HEK293 (cell line): ENCODE results near the gene KCNQ4.

Source experiments
- ATF2 ChIP-seq: fragments of 450-650 bp; formaldehyde crosslinking; IDR thresholded peaks from 2 replicates; pipeline ENCODE4 v1.5.1; 2016; ENCODE audit warnings: missing biosample characterization, missing genetic modification characterization, low read depth
- GLIS1 ChIP-seq: fragments of 450-650 bp; formaldehyde crosslinking; IDR thresholded peaks from 2 replicates; pipeline ENCODE4 v1.5.1; 2016; ENCODE audit warnings: missing biosample characterization, missing genetic modification characterization
- KLF9 ChIP-seq: fragments of 450-650 bp; formaldehyde crosslinking; IDR thresholded peaks from 2 replicates; pipeline ENCODE4 v1.5.1; 2016; ENCODE audit warnings: missing biosample characterization, missing genetic modification characterization, low read depth
- MEIS1 ChIP-seq: sonication (generic); formaldehyde crosslinking; IDR thresholded peaks from 2 replicates; pipeline ENCODE4 v1.8.1; 2022; ENCODE audit warnings: missing genetic modification reagents, mild to moderate bottlenecking, borderline replicate concordance
- YY1 ChIP-seq: fragments of 450-650 bp; formaldehyde crosslinking; IDR thresholded peaks from 2 replicates; pipeline ENCODE4 v1.5.1; 2018; ENCODE audit warnings: missing biosample characterization, missing genetic modification characterization
- ZBTB1 ChIP-seq: fragments of 450-650 bp; formaldehyde crosslinking; IDR thresholded peaks from 2 replicates; pipeline ENCODE4 v1.5.1; 2016; ENCODE audit warnings: missing biosample characterization, missing genetic modification characterization
- ZNF10 ChIP-seq: fragments of 450-650 bp; formaldehyde crosslinking; IDR thresholded peaks from 2 replicates; pipeline ENCODE4 v1.5.1; 2017; ENCODE audit warnings: missing biosample characterization, missing genetic modification characterization
- ZNF23 ChIP-seq: fragments of 450-650 bp; formaldehyde crosslinking; IDR thresholded peaks from 2 replicates; pipeline ENCODE4 v1.5.1; 2016; ENCODE audit warnings: missing biosample characterization, missing genetic modification characterization, borderline replicate concordance
- ZNF335 ChIP-seq: fragments of 450-650 bp; formaldehyde crosslinking; conservative IDR thresholded peaks from 2 replicates; pipeline ENCODE4 v1.5.1; 2016; ENCODE audit warnings: missing biosample characterization, missing genetic modification characterization
- ZNF362 ChIP-seq: fragments of 450-650 bp; formaldehyde crosslinking; IDR thresholded peaks from 2 replicates; pipeline ENCODE4 v1.5.1; 2016; ENCODE audit warnings: missing biosample characterization, missing genetic modification characterization
- ZNF600 ChIP-seq: fragments of 450-650 bp; formaldehyde crosslinking; IDR thresholded peaks from 2 replicates; pipeline ENCODE4 v1.5.1; 2016; ENCODE audit warnings: missing biosample characterization, missing genetic modification characterization
- ZNF785 ChIP-seq: fragments of 450-650 bp; formaldehyde crosslinking; IDR thresholded peaks from 2 replicates; pipeline ENCODE4 v1.5.1; 2016; ENCODE audit warnings: missing biosample characterization, missing genetic modification characterization
- TF ChIP-seq, protein P1 (sequence below): fragments of 450-650 bp; formaldehyde crosslinking; IDR thresholded peaks from 2 replicates; pipeline ENCODE4 v1.5.1; 2016; ENCODE audit warnings: missing biosample characterization, missing genetic modification characterization
- TF ChIP-seq, protein P2 (sequence below): IDR thresholded peaks from 2 replicates; pipeline ENCODE4 v1.6.1; 2011; ENCODE audit warnings: mild to moderate bottlenecking, low read depth, low read length, borderline replicate concordance

DNA sequence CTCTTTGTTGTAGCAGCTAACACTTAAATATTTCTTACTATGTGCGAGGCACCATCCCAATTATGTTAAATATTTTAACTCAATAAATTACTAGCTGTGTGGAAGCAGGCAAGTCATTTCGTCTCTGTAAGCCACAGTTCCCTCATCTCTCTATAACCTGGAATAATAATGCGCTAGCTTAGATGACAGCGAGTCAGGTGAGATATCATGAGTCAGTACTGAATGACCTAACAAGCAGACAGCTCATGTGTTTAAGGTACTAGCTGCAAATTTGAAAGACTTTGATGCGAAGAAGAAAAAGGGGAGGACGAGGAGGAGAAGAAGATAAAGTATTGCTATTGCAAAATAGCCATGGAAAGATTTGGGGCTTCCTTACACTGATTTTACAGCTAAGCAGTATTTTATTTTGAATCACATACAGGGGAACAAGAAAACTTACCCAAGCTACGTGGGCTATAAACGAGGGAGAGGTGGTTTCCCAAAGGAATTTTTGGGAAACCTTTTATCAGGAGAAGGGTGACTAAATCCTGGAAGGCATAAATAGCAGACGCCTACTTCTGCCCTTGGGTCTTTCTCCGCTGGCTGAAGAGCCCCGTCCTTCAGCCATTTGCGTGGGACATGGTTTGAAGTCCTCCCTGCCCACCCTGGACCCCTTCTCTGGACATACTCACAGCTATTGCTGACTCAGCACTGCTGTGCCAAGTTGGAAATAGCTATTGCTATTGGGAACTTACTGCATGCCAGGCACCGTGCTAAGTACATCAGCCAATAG, 69.7 kb downstream of the KCNQ4 start:
- TF ChIP-seq, protein P1, sequence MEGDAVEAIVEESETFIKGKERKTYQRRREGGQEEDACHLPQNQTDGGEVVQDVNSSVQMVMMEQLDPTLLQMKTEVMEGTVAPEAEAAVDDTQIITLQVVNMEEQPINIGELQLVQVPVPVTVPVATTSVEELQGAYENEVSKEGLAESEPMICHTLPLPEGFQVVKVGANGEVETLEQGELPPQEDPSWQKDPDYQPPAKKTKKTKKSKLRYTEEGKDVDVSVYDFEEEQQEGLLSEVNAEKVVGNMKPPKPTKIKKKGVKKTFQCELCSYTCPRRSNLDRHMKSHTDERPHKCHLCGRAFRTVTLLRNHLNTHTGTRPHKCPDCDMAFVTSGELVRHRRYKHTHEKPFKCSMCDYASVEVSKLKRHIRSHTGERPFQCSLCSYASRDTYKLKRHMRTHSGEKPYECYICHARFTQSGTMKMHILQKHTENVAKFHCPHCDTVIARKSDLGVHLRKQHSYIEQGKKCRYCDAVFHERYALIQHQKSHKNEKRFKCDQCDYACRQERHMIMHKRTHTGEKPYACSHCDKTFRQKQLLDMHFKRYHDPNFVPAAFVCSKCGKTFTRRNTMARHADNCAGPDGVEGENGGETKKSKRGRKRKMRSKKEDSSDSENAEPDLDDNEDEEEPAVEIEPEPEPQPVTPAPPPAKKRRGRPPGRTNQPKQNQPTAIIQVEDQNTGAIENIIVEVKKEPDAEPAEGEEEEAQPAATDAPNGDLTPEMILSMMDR (tag by site-specific recombination) = no peak
- TF ChIP-seq MEIS1 (CRISPR knock-in tag) (no peak), ZNF362 (tag by site-specific recombination) (no peak), ZNF10 (tag by site-specific recombination) (no peak), ZNF23 (tag by site-specific recombination) (no peak), YY1 (tag by site-specific recombination) (no peak), GLIS1 (no peak), ZNF335 (tag by site-specific recombination) (peak; percentile 64), ZNF785 (tag by site-specific recombination) (no peak), KLF9 (tag by site-specific recombination) (no peak), ZBTB1 (no peak), ATF2 (tag by site-specific recombination) (no peak), ZNF600 (no peak)
- TF ChIP-seq, protein P2, sequence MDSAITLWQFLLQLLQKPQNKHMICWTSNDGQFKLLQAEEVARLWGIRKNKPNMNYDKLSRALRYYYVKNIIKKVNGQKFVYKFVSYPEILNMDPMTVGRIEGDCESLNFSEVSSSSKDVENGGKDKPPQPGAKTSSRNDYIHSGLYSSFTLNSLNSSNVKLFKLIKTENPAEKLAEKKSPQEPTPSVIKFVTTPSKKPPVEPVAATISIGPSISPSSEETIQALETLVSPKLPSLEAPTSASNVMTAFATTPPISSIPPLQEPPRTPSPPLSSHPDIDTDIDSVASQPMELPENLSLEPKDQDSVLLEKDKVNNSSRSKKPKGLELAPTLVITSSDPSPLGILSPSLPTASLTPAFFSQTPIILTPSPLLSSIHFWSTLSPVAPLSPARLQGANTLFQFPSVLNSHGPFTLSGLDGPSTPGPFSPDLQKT = no peak
